HAP-1 (cell line): ENCODE measurements around the gene TESK2.
"Not testable (repeated sequence)": the region's sequence is repeated elsewhere in the genome, so short reads cannot be mapped to it uniquely, and the experiment has no call there.

Source experiments
- DNase-seq, 2 experiments: peaks; one replicate each; pipeline ENCODE4 v3.0.0-alpha.2; 2016 to 2020; ENCODE audit warnings: low spot score in 2 of 2
- H3K27me3 ChIP-seq: fragments of 250-450 bp; sonication (Bioruptor Pico); 2 replicates; pipeline ENCODE4 v1.5.1; 2020; ENCODE audit warnings: low read depth, mild to moderate bottlenecking, moderate library complexity
- H3K36me3 ChIP-seq: fragments of 250-450 bp; sonication (Bioruptor Pico); replicated peaks from 2 replicates; pipeline ENCODE4 v1.5.1; 2020; ENCODE audit warnings: mild to moderate bottlenecking
- H3K4me1 ChIP-seq: fragments of 250-450 bp; sonication (Bioruptor Pico); 2 replicates; pipeline ENCODE4 v1.5.1; 2020; ENCODE audit warnings: mild to moderate bottlenecking
- H3K4me3 ChIP-seq: fragments of 250-450 bp; sonication (Bioruptor Pico); 2 replicates; pipeline ENCODE4 v1.5.1; 2020; ENCODE audit warnings: mild to moderate bottlenecking, moderate library complexity
- H3K9me3 ChIP-seq: fragments of 250-450 bp; sonication (Bioruptor Pico); 2 replicates; pipeline ENCODE4 v1.5.1; 2020; ENCODE audit warnings: mild to moderate bottlenecking, moderate library complexity
- in situ Hi-C: fragments of 300-500 bp; cut with MboI; formaldehyde crosslinking; loops from 3 replicates; pipeline ENCODE4 v1.14.3; 2020; ENCODE audit warnings: low sequenced_read_pairs, inconsistent platforms, mixed read lengths

TESK2 gene

DNA sequence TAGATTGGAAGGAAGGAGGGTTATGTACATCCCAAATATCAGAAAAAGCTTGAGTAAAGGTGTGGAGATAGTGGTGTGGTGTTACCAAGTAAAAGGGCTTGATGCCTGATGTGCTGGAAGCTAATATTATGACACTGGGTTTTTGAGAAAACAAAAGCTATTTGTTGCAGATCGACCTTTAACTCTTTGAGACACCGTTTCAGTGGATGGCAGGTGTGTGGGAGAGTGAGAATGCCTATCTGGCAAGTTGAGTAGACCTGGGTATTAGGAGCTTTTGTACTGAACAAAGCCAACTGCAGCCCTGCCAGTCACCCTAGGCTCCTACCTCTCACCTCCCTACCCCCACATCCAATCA, 10.5 kb upstream of the TESK2 start:
- H3K9me3 ChIP-seq, result no peaks in the 10 kb centered on the region
- DNase-seq, result no peak
- H3K4me1 ChIP-seq, result peaks cover 17% of the 10 kb centered on the region
- H3K4me3 ChIP-seq, result no peak overlapping the region
- no peaks in the 10 kb centered on the region for H3K27me3 ChIP-seq
- in situ Hi-C loops, result no loop called here
- no peaks in the 10 kb centered on the region for H3K36me3 ChIP-seq

DNA sequence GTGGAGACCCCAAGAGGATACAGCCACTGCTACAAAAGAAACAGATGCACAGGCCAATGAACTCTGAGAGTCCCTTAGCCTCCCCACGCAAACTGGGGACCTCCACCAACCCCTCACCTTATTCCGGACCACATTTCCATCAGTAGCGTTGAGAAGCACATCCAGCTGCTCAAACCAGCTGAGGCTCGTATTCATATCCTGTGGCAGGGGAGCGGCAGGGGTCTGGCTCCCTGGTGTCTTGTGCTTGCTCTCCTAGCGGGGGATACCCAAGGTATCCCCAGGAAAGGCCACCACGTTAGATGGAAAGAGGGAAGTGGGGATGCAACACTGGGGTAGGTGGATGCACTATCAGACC, 8.4 kb upstream of the TESK2 start:
- DNase-seq, result no peak
- in situ Hi-C loops, result loop anchor here (10.0 kb wide), 1 partner anchor 665 kb away; no protein-coding TSS in a partner anchor

DNA sequence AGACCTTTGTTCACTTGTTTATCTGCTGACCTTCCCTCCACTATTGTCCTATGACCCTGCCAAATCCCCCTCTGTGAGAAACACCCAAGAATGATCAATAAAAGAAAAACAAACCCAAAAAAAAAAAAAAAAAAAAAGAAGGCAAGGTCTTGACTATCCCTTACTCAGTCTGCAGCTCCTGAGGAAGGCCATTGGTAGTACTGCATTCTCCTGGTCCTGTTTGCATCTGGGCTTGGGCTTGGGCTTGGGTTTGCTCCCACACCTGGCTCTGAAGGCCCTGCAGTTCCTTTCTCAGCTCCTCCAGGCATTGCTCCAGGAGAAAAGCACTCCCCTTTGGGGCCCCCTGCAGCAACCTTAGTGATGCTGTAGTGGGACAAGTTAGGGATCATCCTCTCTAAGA, 7.3 kb upstream of the TESK2 start:
- Histone ChIP-seq H3K4me1 (peaks cover 17% of the 10 kb centered on the region), H3K27me3 (no peaks in the 10 kb centered on the region), H3K36me3 (no peaks in the 10 kb centered on the region; the same call in 1 of the 2 replicates), H3K9me3 (no peaks in the 10 kb centered on the region), H3K4me3 (no peak overlapping the region)
- in situ Hi-C loops, result loop anchor here (10.0 kb wide), 1 partner anchor 663 kb away; no protein-coding TSS in a partner anchor
- DNase-seq, result no peak

More for the DNA sequence above, 8.4 kb upstream of the TESK2 start:
- Histone ChIP-seq H3K9me3 (no peaks in the 10 kb centered on the region), H3K27me3 (no peaks in the 10 kb centered on the region), H3K4me1 (peaks cover 17% of the 10 kb centered on the region), H3K36me3 (no peaks in the 10 kb centered on the region), H3K4me3 (peak overlapping the region; percentile 46)

DNA sequence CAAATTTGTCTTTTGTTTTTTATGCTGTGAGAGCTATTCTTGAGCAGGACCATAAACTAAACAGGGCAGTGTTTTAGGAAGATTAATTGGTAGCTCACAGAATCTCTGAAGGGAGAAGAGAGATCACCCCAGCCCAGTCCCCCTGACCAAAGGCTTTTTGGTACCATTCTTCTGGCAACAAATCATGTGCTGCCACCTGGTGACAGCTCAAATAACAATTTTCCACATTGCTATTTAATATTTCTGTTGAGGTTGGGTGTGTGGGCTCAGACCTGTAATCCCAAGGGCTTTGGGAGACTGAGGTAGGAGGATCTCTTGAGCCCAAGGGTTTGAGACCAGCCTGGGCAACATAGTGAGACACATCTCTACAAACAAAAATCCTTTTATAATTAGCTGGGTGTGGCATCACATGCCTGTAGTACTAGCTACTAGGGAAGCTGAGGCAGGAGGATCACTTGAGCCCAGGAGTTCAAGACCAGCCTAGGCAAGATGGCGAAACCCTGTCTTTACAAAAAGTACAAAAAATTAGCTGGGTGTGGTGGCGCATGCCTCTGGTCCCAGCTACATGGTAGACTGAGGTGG, 2.2 kb upstream of the TESK2 start:
- DNase-seq, result peak; percentile 59 to 66
- H3K9me3 ChIP-seq, result no peaks in the 10 kb centered on the region
- H3K36me3 ChIP-seq, result no peaks in the 10 kb centered on the region; the same call in 1 of the 2 replicates
- peaks cover 9% of the 10 kb centered on the region for H3K4me1 ChIP-seq
- H3K4me3 ChIP-seq, result no peak overlapping the region
- H3K27me3 ChIP-seq, result no peaks in the 10 kb centered on the region
- in situ Hi-C loops, result loop anchor here (5.0 to 10.0 kb wide), 3 partner anchors 146 to 658 kb away; partner anchors contain the start of genes HECTD3 and UROD

DNA sequence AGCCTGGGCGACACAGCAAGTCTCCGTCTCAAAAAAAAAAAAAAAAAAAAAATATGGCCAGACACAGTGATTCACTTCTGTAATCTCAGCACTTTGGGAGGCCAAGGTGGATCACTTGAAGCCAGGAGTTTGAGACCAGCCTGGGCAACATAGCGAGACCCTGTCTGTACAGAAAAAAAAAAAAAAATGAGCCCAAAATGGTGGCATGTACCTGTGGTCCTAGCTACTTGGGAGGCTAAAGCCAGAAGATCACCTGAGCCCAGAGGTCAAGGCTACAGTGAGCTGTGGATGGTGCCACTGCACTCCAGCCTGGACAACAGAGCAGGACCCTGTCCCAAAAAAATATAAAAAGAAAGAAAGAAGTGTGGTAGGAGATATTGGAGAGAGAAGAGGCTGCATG, 1.7 kb upstream of the TESK2 start:
- Histone ChIP-seq H3K27me3 (no peaks in the 10 kb centered on the region), H3K9me3 (no peaks in the 10 kb centered on the region), H3K4me3 (no peak overlapping the region), H3K36me3 (no peaks in the 10 kb centered on the region; the same call in 1 of the 2 replicates), H3K4me1 (peaks cover 9% of the 10 kb centered on the region)
- in situ Hi-C loops, result loop anchor here (5.0 to 10.0 kb wide), 3 partner anchors 145 to 658 kb away; partner anchors contain the start of genes HECTD3 and UROD
- no peak for DNase-seq

DNA sequence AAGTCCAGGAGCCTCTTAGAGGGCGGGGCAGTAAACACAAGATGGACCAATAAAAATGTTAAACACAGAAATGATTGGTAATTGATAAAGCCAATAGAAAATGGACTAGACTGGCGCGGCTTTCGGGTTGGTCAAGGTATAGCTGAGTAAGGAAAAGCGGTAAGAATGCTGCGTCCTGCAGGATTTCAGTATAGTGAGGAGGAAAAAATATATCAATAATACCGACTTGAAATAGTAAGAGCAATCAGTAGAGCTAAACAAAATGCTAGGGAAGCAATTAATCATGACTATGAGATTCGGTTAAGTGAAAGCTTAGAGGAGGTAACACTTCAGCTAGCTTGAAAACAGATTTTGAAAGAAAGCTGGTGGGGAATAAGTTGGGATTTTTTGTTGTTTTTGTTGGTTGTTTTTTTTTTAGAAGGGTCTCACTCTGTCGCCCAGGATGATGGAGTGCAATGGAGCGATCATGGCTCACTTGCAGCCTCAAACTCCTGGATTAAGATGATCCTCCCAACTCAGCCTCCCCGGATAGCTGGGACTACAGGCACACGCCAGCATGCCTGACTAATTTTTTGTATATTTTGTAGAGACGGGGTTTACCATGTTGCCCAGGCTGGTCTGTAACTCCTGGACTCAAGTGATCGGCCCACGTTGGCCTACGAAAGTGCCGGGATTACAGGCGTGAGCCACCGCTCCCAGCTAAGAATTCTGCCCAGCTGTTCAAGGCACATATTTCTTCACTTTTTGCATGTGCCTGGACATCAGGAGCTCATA, 711 bp upstream of the TESK2 start:
- H3K27me3 ChIP-seq, result no peaks in the 10 kb centered on the region
- no peak for DNase-seq
- in situ Hi-C loops, result loop anchor here (5.0 to 10.0 kb wide), 3 partner anchors 144 to 657 kb away; partner anchors contain the start of genes HECTD3 and UROD
- H3K36me3 ChIP-seq, result no peaks in the 10 kb centered on the region; the same call in 1 of the 2 replicates
- H3K4me1 ChIP-seq, result peaks cover 9% of the 10 kb centered on the region
- peak overlapping the region; percentile 69 for H3K4me3 ChIP-seq
- no peaks in the 10 kb centered on the region for H3K9me3 ChIP-seq

DNA sequence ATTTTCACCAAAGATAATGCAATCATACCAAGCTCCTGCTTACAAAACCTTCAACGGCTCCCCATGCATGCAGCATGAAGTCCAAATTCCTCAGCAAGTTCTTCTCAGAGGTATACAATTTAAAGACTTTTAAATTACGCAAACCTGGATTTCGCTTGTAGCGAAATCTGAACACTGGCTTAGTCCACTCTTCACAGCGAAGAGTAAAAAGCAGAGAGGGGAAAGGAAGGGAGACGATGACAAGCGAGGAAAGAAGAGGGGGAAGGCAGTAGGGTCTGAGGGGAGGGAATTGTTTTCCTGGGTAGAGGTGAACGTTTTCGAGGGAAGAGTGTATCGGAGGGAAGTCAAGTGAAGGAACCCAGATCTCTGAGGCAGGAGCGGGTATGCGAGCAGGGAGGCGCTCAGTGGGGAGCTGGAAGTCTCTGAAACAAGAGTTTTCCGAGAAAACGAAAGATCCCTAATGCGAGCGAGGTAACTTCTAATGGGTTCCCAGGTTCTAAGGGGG, 790 bp downstream of the TESK2 start:
- no peaks in the 10 kb centered on the region for H3K9me3 ChIP-seq
- H3K27me3 ChIP-seq, result no peaks in the 10 kb centered on the region
- peak overlapping the region; percentile 69 for H3K4me3 ChIP-seq
- peak in 1 of 2 experiments; percentile 22 for DNase-seq
- in situ Hi-C loops, result loop anchor here (5.0 to 10.0 kb wide), 3 partner anchors 143 to 655 kb away; partner anchors contain the start of genes HECTD3 and UROD
- H3K4me1 ChIP-seq, result peaks cover 16% of the 10 kb centered on the region
- H3K36me3 ChIP-seq, result no peaks in the 10 kb centered on the region; the same call in 1 of the 2 replicates

DNA sequence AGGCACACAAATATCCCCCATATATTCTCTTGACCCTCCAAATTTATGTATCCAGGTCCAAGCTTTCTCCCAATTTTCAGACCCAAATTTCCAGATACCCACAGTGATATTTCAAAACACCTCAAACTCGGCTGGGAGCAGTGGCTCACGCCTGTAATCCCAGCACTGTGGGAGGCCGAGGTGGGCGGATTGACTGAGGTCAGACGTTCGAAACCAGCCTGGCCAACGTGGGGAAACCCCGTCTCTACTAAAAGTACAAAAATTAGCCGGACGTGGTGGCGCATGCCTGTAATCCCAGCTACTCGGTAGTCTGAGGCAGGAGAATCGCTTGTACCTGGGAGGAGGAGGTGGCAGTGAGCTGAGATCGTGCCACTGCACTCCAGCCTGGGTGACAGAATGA, 1.6 kb downstream of the TESK2 start:
- H3K4me3 ChIP-seq, H3K27me3 ChIP-seq, in situ Hi-C loops, H3K9me3 ChIP-seq, H3K36me3 ChIP-seq, DNase-seq: not testable (repeated sequence)
- H3K4me1 ChIP-seq, result peaks cover 16% of the 10 kb centered on the region

DNA sequence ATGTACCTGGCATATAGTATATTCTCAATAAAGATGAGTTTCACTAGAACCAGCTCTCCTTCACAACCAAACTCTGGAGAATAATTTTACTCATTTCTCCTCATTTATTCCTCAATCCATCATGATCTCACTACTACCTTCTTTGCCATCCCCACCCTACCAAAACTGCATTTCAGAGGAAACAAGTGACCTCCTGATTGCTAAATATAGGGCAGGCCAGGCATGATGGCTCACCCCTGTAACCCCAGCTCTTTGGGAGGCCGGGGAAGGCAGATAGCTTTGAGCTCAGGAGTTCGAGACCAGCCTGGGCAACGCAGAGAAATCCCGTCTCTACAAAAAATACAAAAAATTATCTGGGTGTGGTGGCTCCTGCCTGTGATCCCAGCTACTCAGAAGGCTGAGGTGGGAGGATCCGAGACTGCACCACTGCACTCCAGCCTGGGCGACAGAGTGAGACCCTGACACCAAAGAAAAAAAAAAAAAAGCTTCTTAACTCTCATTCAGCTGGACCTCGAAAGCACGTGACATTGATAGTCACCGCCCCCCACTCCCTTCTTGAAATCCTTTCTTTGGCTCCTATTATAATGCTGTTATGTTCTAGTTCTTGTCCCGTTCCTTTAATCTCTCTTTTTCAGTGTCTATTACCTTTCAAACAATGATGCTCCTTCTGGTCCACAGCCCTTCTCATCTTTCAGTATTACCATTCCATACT, 2.1 kb downstream of the TESK2 start:
- no peaks in the 10 kb centered on the region for H3K27me3 ChIP-seq
- no peaks in the 10 kb centered on the region for H3K9me3 ChIP-seq
- H3K4me3 ChIP-seq, result no peak overlapping the region
- H3K4me1 ChIP-seq, result peaks cover 16% of the 10 kb centered on the region
- in situ Hi-C loops, result no loop called here
- no peaks in the 10 kb centered on the region; the same call in 1 of the 2 replicates for H3K36me3 ChIP-seq
- DNase-seq, result no peak

DNA sequence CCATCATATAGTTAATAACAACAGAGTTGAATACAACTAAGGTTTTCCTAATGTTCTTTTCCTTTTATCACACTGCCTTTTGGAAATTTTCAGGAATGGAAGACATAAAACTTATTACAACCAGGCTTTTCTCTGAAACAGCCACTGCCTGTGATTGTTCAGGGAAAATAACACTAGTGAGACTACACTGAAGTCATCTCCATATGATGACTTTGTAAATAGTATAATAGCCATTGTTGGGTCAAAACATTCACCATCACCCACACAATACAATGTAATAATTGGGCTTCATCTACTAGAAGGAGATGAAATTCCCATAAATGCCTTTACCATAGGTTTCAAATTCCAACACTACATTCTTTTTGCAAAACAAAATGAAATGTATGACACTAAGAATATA, 5.0 kb downstream of the TESK2 start:
- no peak for DNase-seq
- H3K27me3 ChIP-seq, result no peaks in the 10 kb centered on the region
- in situ Hi-C loops, result no loop called here
- H3K36me3 ChIP-seq, result no peaks in the 10 kb centered on the region
- peaks cover 16% of the 10 kb centered on the region for H3K4me1 ChIP-seq
- H3K9me3 ChIP-seq, result no peaks in the 10 kb centered on the region
- no peak overlapping the region for H3K4me3 ChIP-seq

DNA sequence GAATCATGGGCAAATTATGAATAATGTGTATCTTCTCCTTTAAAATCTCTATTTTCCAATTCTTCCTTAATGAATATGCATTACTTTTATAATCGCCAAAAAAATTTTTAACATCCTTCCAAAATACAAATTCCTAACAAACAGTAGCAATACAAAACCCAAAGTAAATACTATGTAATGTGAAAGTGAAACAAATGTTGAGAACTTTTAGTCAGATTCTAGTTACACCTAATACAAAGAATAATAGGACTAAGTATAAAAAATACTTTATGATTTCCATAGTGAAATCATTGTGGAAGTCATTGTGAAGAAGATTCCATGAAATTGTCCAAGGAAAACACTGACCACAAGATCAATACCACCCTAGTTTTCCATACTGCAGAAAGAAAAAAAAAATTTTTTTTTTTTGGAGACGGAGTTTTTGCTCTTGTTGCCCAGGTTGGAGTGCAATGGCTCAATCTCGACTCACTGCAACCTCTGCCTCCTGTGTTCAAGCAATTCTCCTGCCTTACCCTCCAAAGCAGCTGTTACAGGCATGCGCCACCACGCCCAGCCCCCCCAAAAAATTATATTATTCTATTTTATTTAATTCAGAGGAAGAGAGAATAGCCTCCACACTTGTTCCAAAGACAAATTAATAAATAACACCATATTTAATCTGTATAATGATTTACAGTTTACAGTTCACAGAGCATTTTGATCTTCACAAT, 11.8 kb downstream of the TESK2 start:
- no peaks in the 10 kb centered on the region for H3K9me3 ChIP-seq
- H3K27me3 ChIP-seq, result no peaks in the 10 kb centered on the region
- no peaks in the 10 kb centered on the region for H3K4me1 ChIP-seq
- DNase-seq, result no peak
- in situ Hi-C loops, result no loop called here
- no peaks in the 10 kb centered on the region for H3K36me3 ChIP-seq
- H3K4me3 ChIP-seq, result no peak overlapping the region

DNA sequence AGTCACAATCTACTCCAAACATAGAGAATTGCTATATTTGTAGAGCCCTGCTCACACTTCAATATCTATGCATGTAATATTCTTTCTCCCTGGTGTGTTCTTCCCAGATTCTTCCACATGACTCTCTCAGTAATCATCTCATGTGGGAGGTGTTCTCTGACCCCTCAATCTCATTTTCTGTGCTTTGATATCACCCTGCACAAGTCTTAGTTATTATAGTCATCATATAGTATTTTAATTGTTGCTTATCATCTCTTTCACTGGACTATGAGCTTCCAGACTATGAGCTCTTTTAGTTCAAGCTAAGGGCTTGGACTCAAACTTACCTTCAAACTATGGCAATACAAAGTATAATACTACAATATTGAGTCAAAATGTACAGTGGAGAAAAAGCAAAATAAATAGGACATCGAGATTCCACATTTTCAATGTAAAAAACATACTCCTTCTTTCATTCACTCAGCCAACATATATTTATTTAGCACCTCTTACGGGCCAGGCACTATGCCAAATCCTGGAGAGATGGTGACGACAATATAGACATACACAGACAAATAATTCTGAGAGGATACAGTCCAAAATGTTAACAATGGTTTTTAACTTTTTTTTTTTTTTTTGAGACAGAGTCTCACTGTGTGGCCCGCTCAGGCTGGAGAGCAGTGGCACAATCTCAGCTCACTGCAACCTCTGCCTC, 12.7 kb downstream of the TESK2 start:
- H3K9me3 ChIP-seq, result no peaks in the 10 kb centered on the region
- no peak for DNase-seq
- H3K4me1 ChIP-seq, result no peaks in the 10 kb centered on the region
- no peak overlapping the region for H3K4me3 ChIP-seq
- no peaks in the 10 kb centered on the region for H3K36me3 ChIP-seq
- no peaks in the 10 kb centered on the region for H3K27me3 ChIP-seq
- in situ Hi-C loops, result no loop called here

DNA sequence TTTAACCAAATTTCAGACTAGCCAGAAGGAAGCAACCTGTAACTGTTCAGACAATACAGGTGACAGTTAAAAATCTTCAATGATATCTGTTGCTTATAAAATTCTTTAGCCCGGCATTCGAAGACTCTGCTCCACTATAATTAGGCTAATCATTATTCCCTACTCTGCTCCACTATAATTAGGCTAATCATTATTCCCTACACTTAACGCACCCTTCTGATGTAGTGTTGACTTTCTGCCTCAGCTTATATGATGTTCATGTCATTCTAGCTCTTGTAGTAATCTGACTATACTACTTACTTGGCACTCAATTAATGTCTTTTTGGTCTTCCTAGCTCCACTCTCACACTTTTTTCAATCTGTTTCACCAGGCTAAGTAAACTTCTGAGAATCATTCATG, 13.3 kb downstream of the TESK2 start:
- in situ Hi-C loops, result no loop called here
- no peak for DNase-seq
- Histone ChIP-seq H3K36me3 (no peaks in the 10 kb centered on the region), H3K9me3 (no peaks in the 10 kb centered on the region), H3K4me1 (no peaks in the 10 kb centered on the region), H3K27me3 (no peaks in the 10 kb centered on the region), H3K4me3 (no peak overlapping the region)
